K562 (cell line): Measurements from ENCODE around the gene PAN2. TPM values are rescaled to one million over a fixed set of nuclear protein-coding genes. Genes with fewer than 3 reads are reported as not detected.

Experiments used
- ARID2 ChIP-seq: fragments of 450-650 bp; IDR thresholded peaks from 2 replicates; pipeline ENCODE4 v1.6.1; 2017; ENCODE audit warnings: antibody characterized with exemption, mild to moderate bottlenecking
- CBFA2T2 ChIP-seq: fragments of 450-650 bp; conservative IDR thresholded peaks from 2 replicates; pipeline ENCODE4 v1.6.1; 2017; ENCODE audit warnings: mild to moderate bottlenecking
- FOXP4 ChIP-seq: sonication (generic); formaldehyde crosslinking; IDR thresholded peaks from 2 replicates; pipeline ENCODE4 v1.8.0; 2022; ENCODE audit warnings: mild to moderate bottlenecking, missing genetic modification reagents, borderline replicate concordance
- KLF10 ChIP-seq: fragments of 250-450 bp; sonication (Bioruptor Pico); IDR thresholded peaks from 2 replicates; pipeline ENCODE4 v1.6.1; 2021; ENCODE audit warnings: matching md5 sums
- MEF2D ChIP-seq: conservative IDR thresholded peaks from 2 replicates; pipeline ENCODE4 v1.6.1; 2016; ENCODE audit warnings: low read depth, missing genetic modification characterization, missing compliant biosample characterization
- NFRKB ChIP-seq: fragments of 450-650 bp; IDR thresholded peaks from 2 replicates; pipeline ENCODE4 v1.6.1; 2016; ENCODE audit warnings: low read depth
- SP2 ChIP-seq: IDR thresholded peaks from 2 replicates; pipeline ENCODE4 v1.6.1; 2011; ENCODE audit warnings: mild to moderate bottlenecking, low read depth, low read length, moderate library complexity; ENCODE audit not compliant: poor library complexity, severe bottlenecking; ENCODE audit errors: extremely low read depth
- SRSF7 ChIP-seq: fragments of 200-400 bp; formaldehyde crosslinking; optimal IDR thresholded peaks from 2 replicates; pipeline ENCODE3; 2017; ENCODE audit warnings: mild to moderate bottlenecking, low read depth, low read length
- TAF9B ChIP-seq: fragments of 450-650 bp; IDR thresholded peaks from 2 replicates; pipeline ENCODE4 v1.6.1; 2018; ENCODE audit warnings: mild to moderate bottlenecking; ENCODE audit not compliant: partially characterized antibody
- XRCC4 ChIP-seq: IDR thresholded peaks from one replicate; pipeline ENCODE4 v1.6.1; 2011; ENCODE audit not compliant: insufficient read depth, insufficient read length; ENCODE audit errors: extremely low read depth
- ZNF23 ChIP-seq: fragments of 250-450 bp; sonication (Bioruptor Pico); IDR thresholded peaks from 2 replicates; pipeline ENCODE4 v1.4.0; 2020; ENCODE audit warnings: mild to moderate bottlenecking
- polyA plus RNA-seq, 8 experiments: library from polyadenylated mRNA; depleted of rRNA in 4 of 8; stranded (reverse) in 5 of 8; unstranded in 3 of 8; fragments of >200 nt; fragmentation: Nextera tagmentation in 2 of 8; fragmentation: Illumina TruSeq in 1 of 8; extraction: Ambion mirVana in 2 of 8; extraction: Trizol in 1 of 8; gene quantifications; 2 replicates each; pipeline versions ENCODE4 v1.2.1 to v1.2.3, GENCODE V29; 2011 to 2014; ENCODE audit warnings: inconsistent platforms in 1 of 8, missing spikeins in 1 of 8
- total RNA-seq, 7 experiments: library from RNA; depleted of rRNA in 6 of 7; stranded (reverse); fragments of >200 nt in 6 of 7; fragmentation: Illumina TruSeq in 2 of 7; extraction: Trizol in 2 of 7; gene quantifications; 2 replicates each; pipeline versions ENCODE4 v1.2.1 to v1.2.3, GENCODE V29; 2011 to 2021; ENCODE audit warnings: low replicate concordance in 1 of 7
- TF ChIP-seq, protein P1 (sequence below): fragments of 200-600 bp; sonication (generic); IDR thresholded peaks from one replicate; pipeline ENCODE4 v1.6.1; 2012; ENCODE audit warnings: mild to moderate bottlenecking, low read depth, low read length, inconsistent platforms
- TF ChIP-seq, protein P2 (sequence below): fragments of 250-450 bp; sonication (Bioruptor Pico); IDR thresholded peaks from 2 replicates; pipeline ENCODE4 v1.5.0; 2021
- TF ChIP-seq, protein P3 (sequence below): sonication (generic); formaldehyde crosslinking; IDR thresholded peaks from 2 replicates; pipeline ENCODE4 v1.9.0; 2022; ENCODE audit warnings: mild to moderate bottlenecking, missing genetic modification reagents

PAN2 gene
- total and polyA plus RNA-seq, 9 of the 15 experiments (the other 6 are each of a cell fraction or from before 2014, with no cell fraction given), result 15.0 to 66.1 (median 25.9) TPM

DNA sequence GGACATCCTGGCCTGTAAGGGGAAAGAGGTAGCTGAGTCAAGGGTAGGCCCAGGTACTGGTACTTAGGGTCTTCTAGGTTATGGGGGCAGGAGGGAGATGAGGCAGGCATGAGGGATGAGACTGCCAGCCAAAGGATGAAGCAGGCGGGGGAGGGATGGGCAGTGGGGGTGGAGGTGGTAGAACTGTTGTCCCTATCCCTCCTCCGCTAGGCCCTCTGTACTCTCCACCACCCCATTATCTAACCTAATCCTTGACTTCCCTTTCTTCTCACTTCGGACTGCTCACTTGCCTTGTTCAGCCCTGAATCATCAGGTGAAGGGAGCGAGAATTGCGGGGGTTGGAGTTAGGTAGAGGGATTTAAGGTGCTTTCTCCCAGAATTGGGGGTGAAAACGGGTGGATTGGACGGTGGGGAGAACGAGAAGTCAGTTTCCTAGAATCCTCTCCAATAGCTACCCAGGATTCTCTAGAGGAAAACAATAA, 562 bp downstream of the PAN2 start (continued):
- TF ChIP-seq, protein P1, sequence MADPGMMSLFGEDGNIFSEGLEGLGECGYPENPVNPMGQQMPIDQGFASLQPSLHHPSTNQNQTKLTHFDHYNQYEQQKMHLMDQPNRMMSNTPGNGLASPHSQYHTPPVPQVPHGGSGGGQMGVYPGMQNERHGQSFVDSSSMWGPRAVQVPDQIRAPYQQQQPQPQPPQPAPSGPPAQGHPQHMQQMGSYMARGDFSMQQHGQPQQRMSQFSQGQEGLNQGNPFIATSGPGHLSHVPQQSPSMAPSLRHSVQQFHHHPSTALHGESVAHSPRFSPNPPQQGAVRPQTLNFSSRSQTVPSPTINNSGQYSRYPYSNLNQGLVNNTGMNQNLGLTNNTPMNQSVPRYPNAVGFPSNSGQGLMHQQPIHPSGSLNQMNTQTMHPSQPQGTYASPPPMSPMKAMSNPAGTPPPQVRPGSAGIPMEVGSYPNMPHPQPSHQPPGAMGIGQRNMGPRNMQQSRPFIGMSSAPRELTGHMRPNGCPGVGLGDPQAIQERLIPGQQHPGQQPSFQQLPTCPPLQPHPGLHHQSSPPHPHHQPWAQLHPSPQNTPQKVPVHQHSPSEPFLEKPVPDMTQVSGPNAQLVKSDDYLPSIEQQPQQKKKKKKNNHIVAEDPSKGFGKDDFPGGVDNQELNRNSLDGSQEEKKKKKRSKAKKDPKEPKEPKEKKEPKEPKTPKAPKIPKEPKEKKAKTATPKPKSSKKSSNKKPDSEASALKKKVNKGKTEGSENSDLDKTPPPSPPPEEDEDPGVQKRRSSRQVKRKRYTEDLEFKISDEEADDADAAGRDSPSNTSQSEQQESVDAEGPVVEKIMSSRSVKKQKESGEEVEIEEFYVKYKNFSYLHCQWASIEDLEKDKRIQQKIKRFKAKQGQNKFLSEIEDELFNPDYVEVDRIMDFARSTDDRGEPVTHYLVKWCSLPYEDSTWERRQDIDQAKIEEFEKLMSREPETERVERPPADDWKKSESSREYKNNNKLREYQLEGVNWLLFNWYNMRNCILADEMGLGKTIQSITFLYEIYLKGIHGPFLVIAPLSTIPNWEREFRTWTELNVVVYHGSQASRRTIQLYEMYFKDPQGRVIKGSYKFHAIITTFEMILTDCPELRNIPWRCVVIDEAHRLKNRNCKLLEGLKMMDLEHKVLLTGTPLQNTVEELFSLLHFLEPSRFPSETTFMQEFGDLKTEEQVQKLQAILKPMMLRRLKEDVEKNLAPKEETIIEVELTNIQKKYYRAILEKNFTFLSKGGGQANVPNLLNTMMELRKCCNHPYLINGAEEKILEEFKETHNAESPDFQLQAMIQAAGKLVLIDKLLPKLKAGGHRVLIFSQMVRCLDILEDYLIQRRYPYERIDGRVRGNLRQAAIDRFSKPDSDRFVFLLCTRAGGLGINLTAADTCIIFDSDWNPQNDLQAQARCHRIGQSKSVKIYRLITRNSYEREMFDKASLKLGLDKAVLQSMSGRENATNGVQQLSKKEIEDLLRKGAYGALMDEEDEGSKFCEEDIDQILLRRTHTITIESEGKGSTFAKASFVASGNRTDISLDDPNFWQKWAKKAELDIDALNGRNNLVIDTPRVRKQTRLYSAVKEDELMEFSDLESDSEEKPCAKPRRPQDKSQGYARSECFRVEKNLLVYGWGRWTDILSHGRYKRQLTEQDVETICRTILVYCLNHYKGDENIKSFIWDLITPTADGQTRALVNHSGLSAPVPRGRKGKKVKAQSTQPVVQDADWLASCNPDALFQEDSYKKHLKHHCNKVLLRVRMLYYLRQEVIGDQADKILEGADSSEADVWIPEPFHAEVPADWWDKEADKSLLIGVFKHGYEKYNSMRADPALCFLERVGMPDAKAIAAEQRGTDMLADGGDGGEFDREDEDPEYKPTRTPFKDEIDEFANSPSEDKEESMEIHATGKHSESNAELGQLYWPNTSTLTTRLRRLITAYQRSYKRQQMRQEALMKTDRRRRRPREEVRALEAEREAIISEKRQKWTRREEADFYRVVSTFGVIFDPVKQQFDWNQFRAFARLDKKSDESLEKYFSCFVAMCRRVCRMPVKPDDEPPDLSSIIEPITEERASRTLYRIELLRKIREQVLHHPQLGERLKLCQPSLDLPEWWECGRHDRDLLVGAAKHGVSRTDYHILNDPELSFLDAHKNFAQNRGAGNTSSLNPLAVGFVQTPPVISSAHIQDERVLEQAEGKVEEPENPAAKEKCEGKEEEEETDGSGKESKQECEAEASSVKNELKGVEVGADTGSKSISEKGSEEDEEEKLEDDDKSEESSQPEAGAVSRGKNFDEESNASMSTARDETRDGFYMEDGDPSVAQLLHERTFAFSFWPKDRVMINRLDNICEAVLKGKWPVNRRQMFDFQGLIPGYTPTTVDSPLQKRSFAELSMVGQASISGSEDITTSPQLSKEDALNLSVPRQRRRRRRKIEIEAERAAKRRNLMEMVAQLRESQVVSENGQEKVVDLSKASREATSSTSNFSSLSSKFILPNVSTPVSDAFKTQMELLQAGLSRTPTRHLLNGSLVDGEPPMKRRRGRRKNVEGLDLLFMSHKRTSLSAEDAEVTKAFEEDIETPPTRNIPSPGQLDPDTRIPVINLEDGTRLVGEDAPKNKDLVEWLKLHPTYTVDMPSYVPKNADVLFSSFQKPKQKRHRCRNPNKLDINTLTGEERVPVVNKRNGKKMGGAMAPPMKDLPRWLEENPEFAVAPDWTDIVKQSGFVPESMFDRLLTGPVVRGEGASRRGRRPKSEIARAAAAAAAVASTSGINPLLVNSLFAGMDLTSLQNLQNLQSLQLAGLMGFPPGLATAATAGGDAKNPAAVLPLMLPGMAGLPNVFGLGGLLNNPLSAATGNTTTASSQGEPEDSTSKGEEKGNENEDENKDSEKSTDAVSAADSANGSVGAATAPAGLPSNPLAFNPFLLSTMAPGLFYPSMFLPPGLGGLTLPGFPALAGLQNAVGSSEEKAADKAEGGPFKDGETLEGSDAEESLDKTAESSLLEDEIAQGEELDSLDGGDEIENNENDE, result no peak
- TF ChIP-seq, protein P2, sequence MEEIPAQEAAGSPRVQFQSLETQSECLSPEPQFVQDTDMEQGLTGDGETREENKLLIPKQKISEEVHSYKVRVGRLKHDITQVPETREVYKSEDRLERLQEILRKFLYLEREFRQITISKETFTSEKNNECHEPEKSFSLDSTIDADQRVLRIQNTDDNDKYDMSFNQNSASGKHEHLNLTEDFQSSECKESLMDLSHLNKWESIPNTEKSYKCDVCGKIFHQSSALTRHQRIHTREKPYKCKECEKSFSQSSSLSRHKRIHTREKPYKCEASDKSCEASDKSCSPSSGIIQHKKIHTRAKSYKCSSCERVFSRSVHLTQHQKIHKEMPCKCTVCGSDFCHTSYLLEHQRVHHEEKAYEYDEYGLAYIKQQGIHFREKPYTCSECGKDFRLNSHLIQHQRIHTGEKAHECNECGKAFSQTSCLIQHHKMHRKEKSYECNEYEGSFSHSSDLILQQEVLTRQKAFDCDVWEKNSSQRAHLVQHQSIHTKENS (CRISPR knock-in tag), result no peak
- TF ChIP-seq FOXP4 (CRISPR knock-in tag) (no peak), MEF2D (tag) (no peak), TAF9B (no peak), NFRKB (peak; percentile 92; the same call in 1 of the 2 replicates), ZNF23 (no peak), SRSF7 (no peak), XRCC4 (no peak), SP2 (no peak), ARID2 (no peak), KLF10 (CRISPR knock-in tag) (no peak), CBFA2T2 (no peak)
- TF ChIP-seq, protein P3, sequence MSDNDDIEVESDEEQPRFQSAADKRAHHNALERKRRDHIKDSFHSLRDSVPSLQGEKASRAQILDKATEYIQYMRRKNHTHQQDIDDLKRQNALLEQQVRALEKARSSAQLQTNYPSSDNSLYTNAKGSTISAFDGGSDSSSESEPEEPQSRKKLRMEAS (CRISPR knock-in tag), result no peak
